HepG2 (cell line): ENCODE data around the gene TPO.
A peak's percentile ranks its signal among the peaks of the same experiment; 100 is the strongest.

ENCODE experiments used
- EP300 ChIP-seq, 3 experiments: sonication (generic) in 1 of 3; formaldehyde crosslinking in 1 of 3; IDR thresholded peaks; 2 replicates each; pipeline versions ENCODE4 v1.5.1 to v1.6.1; 2011 to 2020; ENCODE audit warnings: low read depth in 2 of 3, low read length in 2 of 3, borderline replicate concordance in 1 of 3, improper control_type of control experiment in 1 of 3, mild to moderate bottlenecking in 1 of 3, missing genetic modification reagents in 1 of 3, moderate library complexity in 1 of 3
- NR3C1 ChIP-seq: sonication (generic); formaldehyde crosslinking; IDR thresholded peaks from 2 replicates; pipeline ENCODE4 v1.4.0; 2020; ENCODE audit warnings: missing genetic modification reagents
- SIN3A ChIP-seq: IDR thresholded peaks from 2 replicates; pipeline ENCODE4 v1.6.1; 2011; ENCODE audit warnings: low read depth, mild to moderate bottlenecking, control low read depth, low read length, borderline replicate concordance
- ZKSCAN1 ChIP-seq: fragments of 150-350 bp; IDR thresholded peaks from 2 replicates; pipeline ENCODE4 v1.6.1; 2014; ENCODE audit warnings: low read length
- ZNF24 ChIP-seq: fragments of 450-650 bp; IDR thresholded peaks from 2 replicates; pipeline ENCODE4 v1.6.1; 2017; ENCODE audit warnings: antibody characterized with exemption, mild to moderate bottlenecking
- ZNF333 ChIP-seq: sonication (generic); formaldehyde crosslinking; IDR thresholded peaks from 2 replicates; pipeline ENCODE4 v1.4.0; 2020; ENCODE audit warnings: mild to moderate bottlenecking, missing genetic modification reagents, borderline replicate concordance
- TF ChIP-seq, protein P1 (sequence below): sonication (generic); formaldehyde crosslinking; IDR thresholded peaks from 2 replicates; pipeline ENCODE4 v1.4.0; 2020; ENCODE audit warnings: low read depth, mild to moderate bottlenecking, missing genetic modification reagents
- TF ChIP-seq, protein P2 (sequence below): sonication (generic); formaldehyde crosslinking; IDR thresholded peaks from 2 replicates; pipeline ENCODE4 v1.5.0; 2020; ENCODE audit warnings: mild to moderate bottlenecking, missing genetic modification reagents, moderate library complexity
- TF ChIP-seq, protein P3 (sequence below): sonication (generic); formaldehyde crosslinking; IDR thresholded peaks from 2 replicates; pipeline ENCODE4 v1.4.0; 2020; ENCODE audit warnings: missing genetic modification reagents
- TF ChIP-seq, protein P4 (sequence below): IDR thresholded peaks from 2 replicates; pipeline ENCODE4 v1.6.1; 2012; ENCODE audit warnings: inconsistent platforms

DNA sequence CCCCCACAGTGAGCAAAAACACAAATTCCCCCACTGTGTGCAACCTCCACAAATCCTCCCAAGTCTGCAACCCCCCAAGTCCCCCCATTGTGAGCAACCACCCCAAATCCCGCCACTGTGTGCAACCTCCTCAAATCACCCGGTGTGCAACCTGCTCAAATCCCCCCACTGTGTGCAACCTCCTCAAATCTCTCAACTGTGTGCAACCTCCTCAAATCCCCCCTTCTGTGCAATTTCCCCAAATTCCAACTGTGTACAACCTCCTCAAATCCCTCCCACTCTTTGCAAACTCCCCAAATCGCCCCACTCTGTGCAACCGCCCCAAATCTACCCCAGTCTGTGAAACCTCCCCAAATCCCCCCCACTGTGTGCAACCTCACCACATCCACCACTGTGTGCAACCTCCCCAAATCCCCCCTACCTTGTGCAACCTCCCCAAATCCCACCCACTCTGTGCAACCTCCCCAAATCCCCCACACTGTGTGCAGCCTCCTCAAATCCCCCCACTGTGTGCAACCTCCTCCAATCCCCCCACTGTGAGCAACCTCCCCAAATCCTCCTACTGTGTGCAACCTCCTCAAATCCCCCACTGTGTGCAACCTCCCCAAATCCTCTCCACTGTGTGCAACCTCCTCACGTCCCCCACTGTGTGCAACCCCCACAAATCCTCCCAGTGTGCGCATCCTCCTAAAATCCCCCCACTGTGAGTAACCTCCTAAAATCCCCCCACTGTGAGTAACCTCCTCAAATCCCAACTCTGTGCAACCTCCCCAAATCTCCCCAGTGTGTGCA, 115.2 kb downstream of the TPO start:
- TF ChIP-seq SIN3A = no peak
- TF ChIP-seq ZNF333 (CRISPR knock-in tag) = no peak
- TF ChIP-seq, protein P1, sequence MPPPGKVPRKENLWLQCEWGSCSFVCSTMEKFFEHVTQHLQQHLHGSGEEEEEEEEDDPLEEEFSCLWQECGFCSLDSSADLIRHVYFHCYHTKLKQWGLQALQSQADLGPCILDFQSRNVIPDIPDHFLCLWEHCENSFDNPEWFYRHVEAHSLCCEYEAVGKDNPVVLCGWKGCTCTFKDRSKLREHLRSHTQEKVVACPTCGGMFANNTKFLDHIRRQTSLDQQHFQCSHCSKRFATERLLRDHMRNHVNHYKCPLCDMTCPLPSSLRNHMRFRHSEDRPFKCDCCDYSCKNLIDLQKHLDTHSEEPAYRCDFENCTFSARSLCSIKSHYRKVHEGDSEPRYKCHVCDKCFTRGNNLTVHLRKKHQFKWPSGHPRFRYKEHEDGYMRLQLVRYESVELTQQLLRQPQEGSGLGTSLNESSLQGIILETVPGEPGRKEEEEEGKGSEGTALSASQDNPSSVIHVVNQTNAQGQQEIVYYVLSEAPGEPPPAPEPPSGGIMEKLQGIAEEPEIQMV (CRISPR knock-in tag) = no peak
- TF ChIP-seq, protein P2, sequence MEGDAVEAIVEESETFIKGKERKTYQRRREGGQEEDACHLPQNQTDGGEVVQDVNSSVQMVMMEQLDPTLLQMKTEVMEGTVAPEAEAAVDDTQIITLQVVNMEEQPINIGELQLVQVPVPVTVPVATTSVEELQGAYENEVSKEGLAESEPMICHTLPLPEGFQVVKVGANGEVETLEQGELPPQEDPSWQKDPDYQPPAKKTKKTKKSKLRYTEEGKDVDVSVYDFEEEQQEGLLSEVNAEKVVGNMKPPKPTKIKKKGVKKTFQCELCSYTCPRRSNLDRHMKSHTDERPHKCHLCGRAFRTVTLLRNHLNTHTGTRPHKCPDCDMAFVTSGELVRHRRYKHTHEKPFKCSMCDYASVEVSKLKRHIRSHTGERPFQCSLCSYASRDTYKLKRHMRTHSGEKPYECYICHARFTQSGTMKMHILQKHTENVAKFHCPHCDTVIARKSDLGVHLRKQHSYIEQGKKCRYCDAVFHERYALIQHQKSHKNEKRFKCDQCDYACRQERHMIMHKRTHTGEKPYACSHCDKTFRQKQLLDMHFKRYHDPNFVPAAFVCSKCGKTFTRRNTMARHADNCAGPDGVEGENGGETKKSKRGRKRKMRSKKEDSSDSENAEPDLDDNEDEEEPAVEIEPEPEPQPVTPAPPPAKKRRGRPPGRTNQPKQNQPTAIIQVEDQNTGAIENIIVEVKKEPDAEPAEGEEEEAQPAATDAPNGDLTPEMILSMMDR (CRISPR knock-in tag) = no peak
- TF ChIP-seq, protein P3, sequence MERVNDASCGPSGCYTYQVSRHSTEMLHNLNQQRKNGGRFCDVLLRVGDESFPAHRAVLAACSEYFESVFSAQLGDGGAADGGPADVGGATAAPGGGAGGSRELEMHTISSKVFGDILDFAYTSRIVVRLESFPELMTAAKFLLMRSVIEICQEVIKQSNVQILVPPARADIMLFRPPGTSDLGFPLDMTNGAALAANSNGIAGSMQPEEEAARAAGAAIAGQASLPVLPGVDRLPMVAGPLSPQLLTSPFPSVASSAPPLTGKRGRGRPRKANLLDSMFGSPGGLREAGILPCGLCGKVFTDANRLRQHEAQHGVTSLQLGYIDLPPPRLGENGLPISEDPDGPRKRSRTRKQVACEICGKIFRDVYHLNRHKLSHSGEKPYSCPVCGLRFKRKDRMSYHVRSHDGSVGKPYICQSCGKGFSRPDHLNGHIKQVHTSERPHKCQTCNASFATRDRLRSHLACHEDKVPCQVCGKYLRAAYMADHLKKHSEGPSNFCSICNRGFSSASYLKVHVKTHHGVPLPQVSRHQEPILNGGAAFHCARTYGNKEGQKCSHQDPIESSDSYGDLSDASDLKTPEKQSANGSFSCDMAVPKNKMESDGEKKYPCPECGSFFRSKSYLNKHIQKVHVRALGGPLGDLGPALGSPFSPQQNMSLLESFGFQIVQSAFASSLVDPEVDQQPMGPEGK (CRISPR knock-in tag) = no peak
- TF ChIP-seq EP300 (IDR thresholded peaks at IDR 0.05; ENCODE audit: low read depth in 2 of 2, low read length in 2 of 2) = no peak
- TF ChIP-seq EP300 (CRISPR knock-in tag; IDR thresholded peaks at IDR 0.05; ENCODE audit: borderline replicate concordance) = no peak
- TF ChIP-seq ZKSCAN1 = peak; percentile 91
- TF ChIP-seq, protein P4, sequence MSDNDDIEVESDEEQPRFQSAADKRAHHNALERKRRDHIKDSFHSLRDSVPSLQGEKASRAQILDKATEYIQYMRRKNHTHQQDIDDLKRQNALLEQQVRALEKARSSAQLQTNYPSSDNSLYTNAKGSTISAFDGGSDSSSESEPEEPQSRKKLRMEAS = no peak
- TF ChIP-seq NR3C1 (CRISPR knock-in tag) = no peak
- TF ChIP-seq ZNF24 = no peak
